ENCODE data around the gene SSBP4. TPM values are rescaled to one million over a fixed set of nuclear protein-coding genes. Genes with fewer than 3 reads are reported as not detected.

SSBP4 gene
- total and polyA plus RNA-seq, 2 donors (not counting 3 experiments of a cell fraction or from before 2014, with no cell fraction given) = 89.6 to 151 TPM

DNA sequence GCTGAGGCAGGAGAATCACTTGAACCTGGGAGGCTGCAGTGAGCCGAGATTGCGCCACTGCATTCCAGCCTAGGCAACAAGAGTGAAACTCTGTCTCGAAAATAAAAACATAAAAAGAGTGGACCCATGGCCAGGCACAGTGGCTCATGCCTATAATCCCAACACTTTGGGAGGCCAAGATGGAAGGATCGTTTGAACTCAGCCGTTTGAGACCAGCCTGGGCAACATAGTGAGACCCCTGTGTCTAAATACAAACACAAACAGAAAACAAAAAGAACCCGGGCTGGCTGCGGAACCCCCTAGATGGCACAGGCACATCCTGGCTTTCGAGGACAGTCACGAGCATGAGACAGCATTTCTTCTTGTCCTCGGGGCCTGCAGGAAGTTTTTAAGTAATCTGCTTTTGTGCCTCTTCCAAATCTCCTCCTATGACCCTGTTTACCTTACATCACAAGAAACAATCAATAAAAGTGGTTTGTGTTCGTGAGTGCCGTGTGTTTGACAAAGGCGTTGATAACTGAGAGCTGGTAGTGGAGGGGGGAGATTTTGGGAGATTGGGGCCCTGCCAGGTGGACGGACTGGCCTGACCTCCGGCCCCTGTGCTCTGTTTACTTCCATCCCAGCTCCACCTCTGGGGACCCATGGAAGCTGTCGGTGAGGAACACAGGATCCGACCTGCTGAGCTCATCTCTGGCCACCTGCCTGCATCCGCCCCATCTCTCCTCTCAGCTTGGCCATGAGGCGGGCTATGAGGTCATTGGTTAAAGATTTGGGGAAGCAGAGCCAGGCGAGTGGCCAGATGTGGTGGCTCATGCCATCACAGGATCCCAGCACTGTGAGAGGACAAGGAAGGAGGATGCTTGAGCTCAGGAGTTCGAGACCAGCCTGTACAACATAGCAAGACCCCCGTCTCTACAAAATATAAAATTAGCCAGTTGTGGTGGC is 39.1 kb upstream of the SSBP4 start:
- TF ChIP-seq, protein P1, sequence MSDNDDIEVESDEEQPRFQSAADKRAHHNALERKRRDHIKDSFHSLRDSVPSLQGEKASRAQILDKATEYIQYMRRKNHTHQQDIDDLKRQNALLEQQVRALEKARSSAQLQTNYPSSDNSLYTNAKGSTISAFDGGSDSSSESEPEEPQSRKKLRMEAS (IDR thresholded peaks at IDR 0.05; ENCODE audit: insufficient read depth, insufficient read length) = no peak
- TF ChIP-seq GATA2 (IDR thresholded peaks at IDR 0.05; ENCODE audit: insufficient read depth, insufficient read length, low read depth, low read length) = no peak
- no peak for TF ChIP-seq EZH2 (IDR thresholded peaks at IDR 0.05; ENCODE audit: borderline replicate concordance, low read depth, low read length, severe bottlenecking)
- TF ChIP-seq POLR2A (IDR thresholded peaks at IDR 0.05; ENCODE audit: low read depth, low read length) = no peak
- no peak for TF ChIP-seq JUN (IDR thresholded peaks at IDR 0.05; ENCODE audit: borderline replicate concordance, insufficient read depth, insufficient read length, low read depth)
- TF ChIP-seq MYC (IDR thresholded peaks at IDR 0.05; ENCODE audit: low read depth, low read length) = no peak
- TF ChIP-seq FOS (IDR thresholded peaks at IDR 0.05; ENCODE audit: borderline replicate concordance, insufficient read depth, low read length) = no peak
- TF ChIP-seq POLR2AphosphoS5 (IDR thresholded peaks at IDR 0.05; ENCODE audit: insufficient read depth, low read depth, low read length) = no peak
- TF ChIP-seq, protein P2, sequence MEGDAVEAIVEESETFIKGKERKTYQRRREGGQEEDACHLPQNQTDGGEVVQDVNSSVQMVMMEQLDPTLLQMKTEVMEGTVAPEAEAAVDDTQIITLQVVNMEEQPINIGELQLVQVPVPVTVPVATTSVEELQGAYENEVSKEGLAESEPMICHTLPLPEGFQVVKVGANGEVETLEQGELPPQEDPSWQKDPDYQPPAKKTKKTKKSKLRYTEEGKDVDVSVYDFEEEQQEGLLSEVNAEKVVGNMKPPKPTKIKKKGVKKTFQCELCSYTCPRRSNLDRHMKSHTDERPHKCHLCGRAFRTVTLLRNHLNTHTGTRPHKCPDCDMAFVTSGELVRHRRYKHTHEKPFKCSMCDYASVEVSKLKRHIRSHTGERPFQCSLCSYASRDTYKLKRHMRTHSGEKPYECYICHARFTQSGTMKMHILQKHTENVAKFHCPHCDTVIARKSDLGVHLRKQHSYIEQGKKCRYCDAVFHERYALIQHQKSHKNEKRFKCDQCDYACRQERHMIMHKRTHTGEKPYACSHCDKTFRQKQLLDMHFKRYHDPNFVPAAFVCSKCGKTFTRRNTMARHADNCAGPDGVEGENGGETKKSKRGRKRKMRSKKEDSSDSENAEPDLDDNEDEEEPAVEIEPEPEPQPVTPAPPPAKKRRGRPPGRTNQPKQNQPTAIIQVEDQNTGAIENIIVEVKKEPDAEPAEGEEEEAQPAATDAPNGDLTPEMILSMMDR (IDR thresholded peaks at IDR 0.05; ENCODE audit: extremely low read depth in 1 of 2, insufficient read depth in 1 of 2, low read depth in 1 of 2, low read length in 2 of 2) = no peak
- Histone ChIP-seq H3K36me3 (ENCODE audit: control insufficient read depth in 2 of 2, extremely low read depth in 1 of 2, insufficient read depth in 2 of 2, low read length in 2 of 2) (no peaks in the 10 kb centered on the region), H3K9me3 (replicated peaks; ENCODE audit: control insufficient read depth, insufficient read depth, low read length) (no peaks in the 10 kb centered on the region), H3K79me2 (ENCODE audit: control insufficient read depth, insufficient read depth, low read length) (no peaks in the 10 kb centered on the region), H3K4me3 (replicated peaks in 1 of 3; ENCODE audit: insufficient read depth in 1 of 3, low read depth in 1 of 3, low read length in 3 of 3) (no peak overlapping the region), H3K4me2 (ENCODE audit: insufficient read depth, low read length) (no peak overlapping the region), H3K4me1 (ENCODE audit: control insufficient read depth, extremely low read depth, insufficient read depth, low read length) (peaks cover 3% of the 10 kb centered on the region), H3K27ac (ENCODE audit: insufficient read depth, low read depth, low read length) (no peak overlapping the region), H2AFZ (ENCODE audit: low read depth, low read length) (no peak overlapping the region), H3K9ac (replicated peaks; ENCODE audit: extremely low read depth, insufficient read depth, low read length) (no peak overlapping the region), H3K27me3 (ENCODE audit: control insufficient read depth in 2 of 2, insufficient read depth in 2 of 2, low read length in 2 of 2) (no peaks in the 10 kb centered on the region), H3K9me1 (replicated peaks; ENCODE audit: control insufficient read depth, extremely low read depth, insufficient read depth, low read length) (no peaks in the 10 kb centered on the region), H4K20me1 (replicated peaks; ENCODE audit: control insufficient read depth, extremely low read depth, insufficient read depth, low read length) (no peaks in the 10 kb centered on the region)
- intact Hi-C loops (cut with micrococcal nuclease) (no loop called here), dilution Hi-C loops (cut with MboI; ENCODE audit: extremely low pct_ligation_motif_present, low sequenced_read_pairs) (no loop called here)
- POLR2A ChIA-PET = no interaction called here
- FAIRE-seq (no peak), DNase-seq (ENCODE audit: low read depth, low spot score) (no peak)
- no TSS peak for BruUV-seq (replicated peaks)
- CTCF ChIA-PET = interaction anchor here (0.6 to 1.3 kb wide), 3 partner anchors 30 to 209 kb away, joined by 4 to 5 read pairs (median 4); no protein-coding TSS in a partner anchor
